Measurements from ENCODE around the gene STAG3. TPM values are rescaled to one million over a fixed set of nuclear protein-coding genes. Genes with fewer than 3 reads are reported as not detected.
"Not testable (repeated sequence)": the region's sequence is repeated elsewhere in the genome, so short reads cannot be mapped to it uniquely, and the experiment has no call there.

The STAG3 gene
- total RNA-seq, 2 donors from 2014 or later: 13.7 to 24.4 TPM

GRCh38 chr7:100219801-100220585 lies 42.3 kb downstream of the STAG3 start, which contains the start of gene PVRIG:
Gene PVRIG, plus strand, starts transcription at chr7:100219949. Its CDS starts 22 bp downstream, at chr7:100219971.
- H3K27me3 Mint-ChIP-seq; DNase-seq (ENCODE audit: low spot score); H3K36me3 Mint-ChIP-seq; H3K9me3 Mint-ChIP-seq: not testable (repeated sequence)
- peak; percentile 15 to 59 for ATAC-seq
- Mint-ChIP-seq H3K4me1 (ENCODE audit: low read depth in 2 of 2) (peaks cover 46 to 58% of the 10 kb centered on the region in 2 donors), H3K27ac (peak within 1 kb of the TSS; percentile 98 to 99), H3K4me3 (peak within 1 kb of the TSS; percentile 96)

GRCh38 chr7:100220586-100221230 lies 43.0 kb downstream of the STAG3 start:
- ATAC-seq (peak in 1 of 2 donors; percentile 0), DNase-seq (ENCODE audit: low spot score) (no peak)
- Mint-ChIP-seq H3K36me3 (no peaks in the 10 kb centered on the region), H3K4me3 (peak overlapping the region; percentile 96), H3K4me1 (ENCODE audit: low read depth in 2 of 2) (peaks cover 46 to 57% of the 10 kb centered on the region in 2 donors), H3K9me3 (no peaks in the 10 kb centered on the region), H3K27ac (peak overlapping the region; percentile 98 to 99), H3K27me3 (no peaks in the 10 kb centered on the region)

DNA sequence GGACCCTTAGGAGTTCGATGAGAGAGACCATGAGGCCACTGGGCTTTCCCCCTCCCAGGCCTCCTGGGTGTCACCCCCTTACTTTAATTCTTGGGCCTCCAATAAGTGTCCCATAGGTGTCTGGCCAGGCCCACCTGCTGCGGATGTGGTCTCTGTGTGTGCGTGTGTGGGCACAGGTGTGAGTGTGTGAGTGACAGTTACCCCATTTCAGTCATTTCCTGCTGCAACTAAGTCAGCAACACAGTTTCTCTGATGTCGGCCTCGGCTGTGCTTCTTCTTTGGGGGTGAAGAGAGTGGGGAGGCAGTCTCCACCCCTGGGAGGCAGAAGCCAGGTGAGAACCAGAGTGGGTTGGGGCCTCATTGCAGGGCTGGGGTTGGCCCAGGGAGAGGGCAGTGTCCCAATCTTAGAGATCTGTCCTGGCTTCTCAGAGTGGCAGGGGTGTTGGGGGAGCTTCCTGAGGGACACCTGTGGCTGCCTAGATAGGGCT lies 43.6 kb downstream of the STAG3 start:
- peak; percentile 71 to 77 for ATAC-seq
- no peaks in the 10 kb centered on the region for H3K36me3 Mint-ChIP-seq
- no peaks in the 10 kb centered on the region for H3K9me3 Mint-ChIP-seq
- DNase-seq (ENCODE audit: low spot score): peak; percentile 82
- H3K4me3 Mint-ChIP-seq: peak overlapping the region; percentile 96
- peaks cover 46 to 58% of the 10 kb centered on the region in 2 donors for H3K4me1 Mint-ChIP-seq (ENCODE audit: low read depth in 2 of 2)
- H3K27ac Mint-ChIP-seq: peak overlapping the region; percentile 98 to 99
- H3K27me3 Mint-ChIP-seq: no peaks in the 10 kb centered on the region

DNA sequence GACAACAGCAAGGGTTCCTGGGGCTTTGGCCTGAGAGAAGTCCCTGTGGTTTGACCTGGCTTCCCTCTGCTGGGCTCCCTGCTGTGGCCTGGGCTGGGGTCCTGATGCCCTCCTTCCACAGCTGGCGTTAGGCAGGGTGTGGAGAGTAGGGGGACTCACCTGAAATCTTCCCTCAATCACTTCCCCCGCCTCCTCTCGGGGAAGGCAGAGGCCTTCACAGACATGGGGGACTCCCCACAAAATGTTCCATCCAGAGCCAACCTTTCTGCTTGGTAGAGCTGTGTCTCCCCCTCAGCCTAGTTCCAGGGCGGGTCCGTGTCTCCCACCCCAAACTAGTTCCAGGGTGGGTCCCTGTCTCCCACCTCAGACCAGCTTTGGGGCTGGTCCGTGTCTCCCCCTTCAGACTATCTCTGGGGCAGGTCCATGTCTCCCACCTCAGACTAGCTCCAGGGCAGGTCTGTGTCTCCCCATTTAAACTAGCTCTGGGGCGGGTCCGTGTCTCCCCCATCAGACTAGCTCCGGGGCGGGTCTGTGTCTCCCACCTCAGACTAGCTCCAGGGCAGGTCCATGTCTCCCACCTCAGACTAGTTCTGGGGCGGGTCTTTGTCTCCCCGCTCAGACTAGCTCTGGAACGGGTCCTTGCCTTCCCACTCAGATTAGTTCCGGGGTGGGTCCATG lies 44.2 kb downstream of the STAG3 start:
- ATAC-seq: no peak
- H3K27ac Mint-ChIP-seq: peak overlapping the region; percentile 98 to 99
- no peaks in the 10 kb centered on the region for H3K36me3 Mint-ChIP-seq
- no peaks in the 10 kb centered on the region for H3K9me3 Mint-ChIP-seq
- H3K27me3 Mint-ChIP-seq: no peaks in the 10 kb centered on the region
- DNase-seq (ENCODE audit: low spot score): no peak
- peak overlapping the region; percentile 96 for H3K4me3 Mint-ChIP-seq
- H3K4me1 Mint-ChIP-seq (ENCODE audit: low read depth in 2 of 2): peaks cover 46 to 59% of the 10 kb centered on the region in 2 donors

DNA sequence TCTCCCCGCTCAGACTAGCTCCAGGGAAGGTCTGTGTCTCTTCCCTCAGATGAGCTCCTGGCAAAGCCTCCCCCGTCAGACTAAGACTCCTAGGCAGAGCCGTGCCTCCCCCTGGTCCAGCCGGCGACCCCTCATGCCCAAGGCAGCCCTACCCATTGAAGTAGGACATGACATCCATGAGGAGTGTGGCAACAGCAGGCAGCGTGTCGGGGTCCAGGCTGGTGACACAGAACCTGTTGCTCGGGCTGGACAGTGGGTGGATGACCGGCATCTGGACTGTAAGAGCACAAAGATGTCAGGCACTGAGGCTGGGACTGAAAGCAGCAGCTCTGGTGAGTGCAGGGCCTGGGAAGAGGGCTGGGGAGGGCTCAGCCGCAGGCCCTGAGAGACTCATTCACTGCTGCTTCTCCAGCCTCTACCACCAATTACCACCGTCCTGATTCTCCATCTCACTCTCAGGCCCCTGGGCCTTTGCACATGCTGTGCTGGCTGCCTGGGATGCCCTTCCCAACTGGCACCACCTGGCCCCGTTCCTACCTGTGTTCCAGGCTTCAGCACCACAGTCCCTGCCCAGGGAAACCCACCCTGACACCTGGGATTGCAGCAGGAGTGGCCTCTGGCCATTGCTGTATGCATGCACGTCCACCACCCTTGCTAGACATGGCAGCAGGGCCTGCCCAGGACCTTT lies 44.9 kb downstream of the STAG3 start:
- H3K36me3 Mint-ChIP-seq: no peaks in the 10 kb centered on the region
- no peak for ATAC-seq

DNA sequence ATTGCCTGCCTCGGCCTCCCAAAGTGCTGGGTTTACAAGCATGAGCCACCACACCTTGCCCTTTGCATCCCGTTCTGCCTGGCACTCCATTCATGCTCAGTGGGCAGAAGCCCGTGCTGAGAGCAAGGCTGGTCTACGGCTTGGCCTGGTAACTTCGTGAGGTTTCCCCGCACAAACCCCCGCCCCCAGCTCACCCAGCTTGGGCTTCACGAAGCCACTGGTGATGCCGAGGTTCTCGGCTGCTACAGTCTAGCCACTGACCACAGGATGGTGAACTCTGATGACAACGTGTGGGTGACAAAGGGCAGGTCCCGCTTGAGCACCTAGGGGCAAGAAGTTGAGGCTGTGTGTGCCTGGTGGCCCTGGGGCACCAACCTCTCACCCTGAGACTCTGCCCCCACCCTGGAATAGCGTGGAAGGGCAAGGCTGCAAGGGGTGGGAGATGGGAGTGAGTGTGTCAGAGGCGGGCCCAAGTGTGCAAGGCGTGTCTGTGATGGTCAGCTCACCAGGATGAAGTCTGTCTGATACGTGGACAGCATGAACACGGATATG lies 45.7 kb downstream of the STAG3 start:
- Mint-ChIP-seq H3K27ac (peak overlapping the region; percentile 98 to 99), H3K4me1 (ENCODE audit: low read depth in 2 of 2) (peaks cover 37 to 51% of the 10 kb centered on the region in 2 donors), H3K4me3 (peak overlapping the region; percentile 96)
- peak; percentile 81 for DNase-seq (ENCODE audit: low spot score)
- ATAC-seq: peak; percentile 29 to 68
- not testable (repeated sequence) for H3K9me3 Mint-ChIP-seq, H3K36me3 Mint-ChIP-seq, H3K27me3 Mint-ChIP-seq

More for the DNA sequence above, 44.9 kb downstream of the STAG3 start:
- Mint-ChIP-seq H3K4me3 (peak overlapping the region; percentile 96), H3K27ac (peak overlapping the region; percentile 98 to 99), H3K27me3 (no peaks in the 10 kb centered on the region), H3K4me1 (ENCODE audit: low read depth in 2 of 2) (peaks cover 40 to 54% of the 10 kb centered on the region in 2 donors), H3K9me3 (no peaks in the 10 kb centered on the region)
- no peak for DNase-seq (ENCODE audit: low spot score)

- H3K9me3 Mint-ChIP-seq; H3K36me3 Mint-ChIP-seq; H3K27me3 Mint-ChIP-seq; ATAC-seq; H3K4me3 Mint-ChIP-seq; DNase-seq (ENCODE audit: low spot score): not testable (repeated sequence)
- peaks cover 26 to 42% of the 10 kb centered on the region in 2 donors for H3K4me1 Mint-ChIP-seq (ENCODE audit: low read depth in 2 of 2)
- H3K27ac Mint-ChIP-seq: peak overlapping the region; percentile 98 to 99
These were observed 47.2 kb downstream of the STAG3 start for GRCh38 chr7:100224891-100225290.

GRCh38 chr7:100234660-100235317 lies 57.1 kb downstream of the STAG3 start:
- not testable (repeated sequence) for H3K4me3 Mint-ChIP-seq; DNase-seq (ENCODE audit: low spot score); H3K27me3 Mint-ChIP-seq; H3K36me3 Mint-ChIP-seq; ATAC-seq; H3K9me3 Mint-ChIP-seq
- peaks cover 11 to 26% of the 10 kb centered on the region in 2 donors for H3K4me1 Mint-ChIP-seq (ENCODE audit: low read depth in 2 of 2)
- peak overlapping the region in 1 of 2 donors; percentile 29 for H3K27ac Mint-ChIP-seq

- not testable (repeated sequence) for H3K4me3 Mint-ChIP-seq; H3K36me3 Mint-ChIP-seq; DNase-seq (ENCODE audit: low spot score); H3K27ac Mint-ChIP-seq; H3K27me3 Mint-ChIP-seq; H3K9me3 Mint-ChIP-seq; ATAC-seq
- H3K4me1 Mint-ChIP-seq (ENCODE audit: low read depth in 2 of 2): peaks cover 18 to 25% of the 10 kb centered on the region in 2 donors
These were observed 62.3 kb downstream of the STAG3 start for GRCh38 chr7:100239975-100240374.

DNA sequence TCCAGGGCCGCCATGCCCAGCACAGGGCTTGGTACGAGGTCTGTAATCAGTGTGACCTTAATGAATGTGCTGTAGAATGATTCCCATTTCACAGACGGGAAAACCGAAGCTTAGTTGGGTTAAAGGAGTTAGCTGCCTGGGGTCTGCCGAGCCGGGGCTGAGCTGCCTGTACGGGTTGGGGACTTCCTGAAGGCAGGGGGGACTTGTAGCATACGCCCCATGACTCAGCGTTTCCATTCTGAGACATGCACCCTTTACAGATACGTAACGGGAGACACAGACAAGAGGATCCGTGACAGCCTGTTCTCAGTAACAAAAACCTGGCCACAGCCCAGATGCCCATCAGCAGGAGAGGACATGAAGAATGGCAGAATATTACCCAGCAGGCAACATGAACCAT lies 65.7 kb downstream of the STAG3 start:
- not testable (repeated sequence) for H3K9me3 Mint-ChIP-seq, H3K36me3 Mint-ChIP-seq, H3K27me3 Mint-ChIP-seq
- DNase-seq (ENCODE audit: low spot score): peak; percentile 81
- peak overlapping the region; percentile 70 for H3K4me3 Mint-ChIP-seq
- ATAC-seq: peak; percentile 89 to 94
- peaks cover 23 to 28% of the 10 kb centered on the region in 2 donors for H3K4me1 Mint-ChIP-seq (ENCODE audit: low read depth in 2 of 2)
- H3K27ac Mint-ChIP-seq: peak overlapping the region; percentile 86 to 94

GRCh38 chr7:100244988-100245605 lies 67.4 kb downstream of the STAG3 start:
- H3K9me3 Mint-ChIP-seq; ATAC-seq; DNase-seq (ENCODE audit: low spot score); H3K27me3 Mint-ChIP-seq; H3K36me3 Mint-ChIP-seq: not testable (repeated sequence)
- Mint-ChIP-seq H3K27ac (peak overlapping the region; percentile 39 to 76), H3K4me1 (ENCODE audit: low read depth in 2 of 2) (peaks cover 23 to 27% of the 10 kb centered on the region in 2 donors), H3K4me3 (peak overlapping the region; percentile 15)

- Mint-ChIP-seq H3K27ac (peak overlapping the region in 1 of 2 donors; percentile 6), H3K4me1 (ENCODE audit: low read depth in 2 of 2) (peaks cover 23 to 27% of the 10 kb centered on the region in 2 donors)
- not testable (repeated sequence) for DNase-seq (ENCODE audit: low spot score); H3K27me3 Mint-ChIP-seq; H3K9me3 Mint-ChIP-seq; H3K4me3 Mint-ChIP-seq; H3K36me3 Mint-ChIP-seq; ATAC-seq
These were observed 68.6 kb downstream of the STAG3 start for GRCh38 chr7:100246121-100246864.

Data from natural killer cell treated with Interleukin-12 subunit alpha and Interleukin-12 subunit beta and Interleukin-15 and Interleukin-18, amount 100 ng/mL, for 72 hours (primary cell).